Astrocyte of the spinal cord (primary cell): ENCODE results near the gene F5.

ENCODE experiments used
- DNase-seq: peaks from one replicate; pipeline ENCODE4 v3.0.0; 2011; ENCODE audit warnings: low read depth, low spot score
- H3K4me3 ChIP-seq: 2 replicates; pipeline ENCODE4 v1.5.1; 2011; ENCODE audit warnings: low read depth, mild to moderate bottlenecking, low read length, moderate library complexity
- CTCF ChIP-seq: IDR thresholded peaks from 2 replicates; pipeline ENCODE4 v1.5.1; 2012; ENCODE audit warnings: low read depth, mild to moderate bottlenecking, low read length, inconsistent platforms
- in situ Hi-C: cut with HindIII; loops from 2 replicates; pipeline ENCODE4 v1.10.0; 2017; ENCODE audit warnings: low sequenced_read_pairs

Gene F5

GRCh38 chr1:169624122-169624521 is 37.8 kb upstream of the F5 start:
- H3K4me3 ChIP-seq: no peak overlapping the region
- no peak for DNase-seq
- in situ Hi-C loops: no loop called here
- no peak for TF ChIP-seq CTCF

- in situ Hi-C loops: no loop called here
- TF ChIP-seq CTCF: no peak
- no peak overlapping the region for H3K4me3 ChIP-seq
- DNase-seq: no peak
Measured at GRCh38 chr1:169623132-169623926, 37.0 kb upstream of the F5 start.

- no peak overlapping the region for H3K4me3 ChIP-seq
- no peak for DNase-seq
- TF ChIP-seq CTCF: no peak
- in situ Hi-C loops: no loop called here
Measured at GRCh38 chr1:169620565-169620964, 34.3 kb upstream of the F5 start.

- TF ChIP-seq CTCF: no peak
- H3K4me3 ChIP-seq: no peak overlapping the region
- in situ Hi-C loops: no loop called here
- DNase-seq: no peak
Measured at GRCh38 chr1:169618367-169618766, 32.1 kb upstream of the F5 start.

GRCh38 chr1:169615803-169616202 is 29.5 kb upstream of the F5 start:
- DNase-seq: no peak
- no peak for TF ChIP-seq CTCF
- no peak overlapping the region for H3K4me3 ChIP-seq
- in situ Hi-C loops: no loop called here

GRCh38 chr1:169610858-169611257 is 24.6 kb upstream of the F5 start:
- H3K4me3 ChIP-seq: no peak overlapping the region
- DNase-seq: no peak
- no peak for TF ChIP-seq CTCF
- in situ Hi-C loops: no loop called here

- no peak for TF ChIP-seq CTCF
- DNase-seq: no peak
- in situ Hi-C loops: no loop called here
- no peak overlapping the region for H3K4me3 ChIP-seq
Measured at GRCh38 chr1:169610108-169610507, 23.8 kb upstream of the F5 start.
